DND-41 (cell line): Measurements from ENCODE around the gene BNC2.

Source experiments
- CTCF ChIP-seq: IDR thresholded peaks from 2 replicates; pipeline ENCODE4 v1.5.1; 2012; ENCODE audit warnings: borderline replicate concordance, low read length, moderate library complexity, mild to moderate bottlenecking; ENCODE audit not compliant: poor library complexity, severe bottlenecking; ENCODE audit errors: extremely low read depth
- EZH2 ChIP-seq: IDR thresholded peaks from 3 replicates; pipeline ENCODE4 v1.6.1; 2012; ENCODE audit warnings: borderline replicate concordance, low read depth, mild to moderate bottlenecking, moderate library complexity, low read length, inconsistent platforms; ENCODE audit not compliant: severe bottlenecking

GRCh38 chr9:16591092-16591491 is 279.4 kb downstream of the BNC2 start:
- TF ChIP-seq CTCF (no peak), EZH2 (no peak)
